GM12892 (cell line): Measurements from ENCODE around the gene NADSYN1.

Source experiments
- POLR2A ChIP-seq: IDR thresholded peaks from 2 replicates; pipeline ENCODE4 v1.6.1; 2011; ENCODE audit warnings: low read depth, low read length, control low read depth
- POLR2AphosphoS5 ChIP-seq: IDR thresholded peaks from 2 replicates; pipeline ENCODE4 v1.6.1; 2011; ENCODE audit warnings: low read depth, low read length, control low read depth
- TAF1 ChIP-seq: IDR thresholded peaks from 2 replicates; pipeline ENCODE4 v1.6.1; 2011; ENCODE audit warnings: low read depth, mild to moderate bottlenecking, control low read depth, low read length, borderline replicate concordance

- TF ChIP-seq POLR2A (no peak), POLR2AphosphoS5 (no peak), TAF1 (no peak)
These were observed 11.8 kb upstream of the NADSYN1 start for GRCh38 chr11:71441251-71441650.
